OCI-LY3 (cell line): ENCODE data around the gene PCNX2.

ENCODE experiments used
- H2AFZ ChIP-seq: fragments of 200-600, 300-600 bp; shearing (Covaris generic); 2 replicates; pipeline ENCODE4 v1.6.0; 2014; ENCODE audit warnings: antibody characterized with exemption, low read depth, low read length
- H3K27ac ChIP-seq: fragments of 200-600, 300-600 bp; sonication (generic); 2 replicates; pipeline ENCODE4 v1.5.1; 2014; ENCODE audit warnings: mild to moderate bottlenecking, low read length, moderate library complexity, mixed read lengths
- H3K27me3 ChIP-seq: fragments of 200-600, 300-600 bp; sonication (generic); 2 replicates; pipeline ENCODE4 v1.6.1; 2014; ENCODE audit warnings: low read depth, low read length, mixed read lengths
- H3K36me3 ChIP-seq: fragments of 200-600, 300-600 bp; sonication (generic); replicated peaks from 2 replicates; pipeline ENCODE3; 2014; ENCODE audit warnings: low read depth, low read length, mixed read lengths
- H3K4me1 ChIP-seq: fragments of 300-600, 200-600 bp; sonication (generic); 2 replicates; pipeline ENCODE4 v1.6.1; 2014; ENCODE audit warnings: low read length, mixed read lengths
- H3K4me2 ChIP-seq: fragments of 200-600, 300-600 bp; sonication (generic); 2 replicates; pipeline ENCODE4 v1.6.1; 2014; ENCODE audit warnings: low read length, mixed read lengths
- H3K4me3 ChIP-seq: fragments of 300-600, 200-600 bp; sonication (generic); 2 replicates; pipeline ENCODE4 v1.5.1; 2014; ENCODE audit warnings: antibody characterized with exemption, mild to moderate bottlenecking, low read length, moderate library complexity
- H3K79me2 ChIP-seq: fragments of 300-600, 200-600 bp; shearing (Covaris generic); 2 replicates; pipeline ENCODE4 v1.6.1; 2014; ENCODE audit warnings: mild to moderate bottlenecking, low read length, mixed read lengths
- H3K9ac ChIP-seq: fragments of 300-600, 200-600 bp; shearing (Covaris generic); 2 replicates; pipeline ENCODE4 v1.6.0; 2014; ENCODE audit warnings: mild to moderate bottlenecking, low read length, moderate library complexity
- H3K9me3 ChIP-seq: fragments of 200-600, 300-600 bp; shearing (Covaris generic); 2 replicates; pipeline ENCODE4 v1.6.1; 2014; ENCODE audit warnings: low read length, mixed read lengths; ENCODE audit not compliant: insufficient read depth
- H4K20me1 ChIP-seq: fragments of 200-600, 300-600 bp; sonication (generic); 2 replicates; pipeline ENCODE4 v1.6.1; 2016; ENCODE audit warnings: low read length, mixed read lengths; ENCODE audit not compliant: insufficient read depth
- CTCF ChIP-seq: fragments of 200-600, 300-600 bp; sonication (generic); IDR thresholded peaks from 2 replicates; pipeline ENCODE4 v1.5.1; 2014; ENCODE audit warnings: antibody characterized with exemption, low read length, low read depth
- EZH2phosphoT487 ChIP-seq: fragments of 200-600 bp; shearing (Covaris generic); IDR thresholded peaks from 2 replicates; pipeline ENCODE4 v1.6.1; 2018; ENCODE audit warnings: antibody characterized with exemption, mixed run types, low read depth

PCNX2 gene

GRCh38 chr1:233080286-233080685 is 215.2 kb downstream of the PCNX2 start:
- Histone ChIP-seq H3K4me1 (peaks cover 8% of the 10 kb centered on the region), H2AFZ (no peak overlapping the region), H3K27me3 (no peaks in the 10 kb centered on the region), H3K4me2 (no peak overlapping the region), H3K4me3 (no peak overlapping the region), H4K20me1 (no peaks in the 10 kb centered on the region), H3K27ac (no peak overlapping the region), H3K9me3 (no peaks in the 10 kb centered on the region), H3K36me3 (no peaks in the 10 kb centered on the region), H3K9ac (no peak overlapping the region), H3K79me2 (no peaks in the 10 kb centered on the region)
- TF ChIP-seq EZH2phosphoT487 (no peak), CTCF (no peak)

DNA sequence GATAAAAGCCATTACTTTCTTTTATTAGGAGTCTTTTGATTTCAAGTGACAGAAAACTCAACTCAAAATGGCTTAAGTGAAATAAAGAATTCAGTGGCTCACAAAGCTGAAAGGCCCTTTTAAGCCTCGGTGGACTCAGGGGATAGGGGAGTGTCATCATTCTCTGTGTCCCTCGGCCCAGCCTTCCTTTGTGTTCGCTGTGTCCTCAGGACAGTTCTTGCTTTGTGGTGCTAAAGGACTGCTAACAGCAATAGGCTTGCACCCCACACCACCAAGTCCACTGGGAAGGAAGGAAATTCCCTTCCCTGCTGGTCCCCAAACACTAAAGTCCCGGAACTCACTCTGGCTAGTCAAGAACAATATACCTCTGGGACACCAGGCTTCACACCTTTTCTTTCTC is 216.0 kb downstream of the PCNX2 start:
- Histone ChIP-seq H3K36me3 (no peaks in the 10 kb centered on the region), H3K4me1 (peaks cover 8% of the 10 kb centered on the region)

DNA sequence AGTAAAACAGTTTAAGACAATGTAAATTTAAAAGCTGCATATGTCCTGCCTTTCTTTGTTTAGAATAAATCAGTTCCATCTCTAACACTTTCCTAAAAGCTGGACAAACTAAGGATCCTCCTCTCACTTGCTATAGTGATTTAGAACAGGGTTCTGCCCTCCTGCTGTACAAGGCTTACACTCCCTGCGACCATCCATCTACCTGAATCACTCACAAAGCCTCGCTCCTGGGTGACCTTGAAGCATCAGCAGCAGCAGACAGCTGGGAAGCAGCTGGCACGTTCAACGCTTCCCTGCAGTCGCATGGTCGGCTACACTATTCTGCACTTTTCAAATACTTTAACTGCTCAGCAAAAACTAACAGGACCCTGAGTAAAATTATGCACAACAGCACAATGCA is 217.1 kb downstream of the PCNX2 start:
- Histone ChIP-seq H3K4me3 (no peak overlapping the region), H3K79me2 (no peaks in the 10 kb centered on the region), H3K27ac (no peak overlapping the region), H3K9me3 (no peaks in the 10 kb centered on the region), H3K9ac (no peak overlapping the region), H3K4me2 (no peak overlapping the region), H2AFZ (no peak overlapping the region), H3K36me3 (no peaks in the 10 kb centered on the region), H4K20me1 (no peaks in the 10 kb centered on the region), H3K4me1 (peaks cover 8% of the 10 kb centered on the region), H3K27me3 (no peaks in the 10 kb centered on the region)
- TF ChIP-seq EZH2phosphoT487 = no peak
- no peak for TF ChIP-seq CTCF

More for the DNA sequence above, 216.0 kb downstream of the PCNX2 start:
- no peak overlapping the region for H3K4me2 ChIP-seq
- H3K4me3 ChIP-seq = no peak overlapping the region
- no peaks in the 10 kb centered on the region for H3K79me2 ChIP-seq
- no peaks in the 10 kb centered on the region for H3K9me3 ChIP-seq
- no peak overlapping the region for H2AFZ ChIP-seq
- TF ChIP-seq EZH2phosphoT487 = no peak
- no peak for TF ChIP-seq CTCF
- H3K27ac ChIP-seq = no peak overlapping the region
- H3K9ac ChIP-seq = no peak overlapping the region
- H4K20me1 ChIP-seq = no peaks in the 10 kb centered on the region
- H3K27me3 ChIP-seq = no peaks in the 10 kb centered on the region

DNA sequence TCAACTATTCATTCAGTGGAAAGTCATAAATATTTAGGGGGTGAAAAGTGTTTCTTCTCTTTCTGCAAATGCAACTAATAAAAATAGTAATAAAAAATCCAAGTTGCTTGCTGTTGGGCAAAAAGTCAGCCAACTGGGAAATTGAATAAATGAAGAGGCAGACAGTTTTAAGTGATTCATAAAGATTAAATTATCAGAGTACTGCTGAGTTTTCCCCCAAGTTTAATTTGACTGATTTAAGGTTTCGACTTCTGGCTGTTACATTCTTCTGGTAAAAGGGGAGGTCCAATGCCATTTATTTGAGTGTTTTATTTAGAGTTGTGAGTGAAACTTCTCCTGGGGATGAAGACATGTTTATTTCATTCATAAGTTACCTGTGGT is 219.6 kb downstream of the PCNX2 start:
- Histone ChIP-seq H3K4me1 (no peaks in the 10 kb centered on the region), H2AFZ (no peak overlapping the region), H3K4me2 (no peak overlapping the region), H3K9ac (no peak overlapping the region), H4K20me1 (no peaks in the 10 kb centered on the region), H3K79me2 (no peaks in the 10 kb centered on the region), H3K9me3 (no peaks in the 10 kb centered on the region), H3K27me3 (no peaks in the 10 kb centered on the region), H3K36me3 (no peaks in the 10 kb centered on the region), H3K4me3 (no peak overlapping the region), H3K27ac (no peak overlapping the region)
- TF ChIP-seq EZH2phosphoT487 (no peak), CTCF (no peak)
